Mucosa of stomach (tissue), 1 donor: ENCODE data around the gene MROH9.

ENCODE experiments used
- H3K27me3 ChIP-seq: one replicate; pipeline ENCODE4 v1.7.0; 2013; ENCODE audit warnings: mild to moderate bottlenecking, low read length; ENCODE audit not compliant: control insufficient read depth, insufficient read depth
- H3K36me3 ChIP-seq: one replicate; pipeline ENCODE4 v1.7.0; 2013; ENCODE audit warnings: low read length; ENCODE audit not compliant: control insufficient read depth, insufficient read depth
- H3K4me1 ChIP-seq: one replicate; pipeline ENCODE4 v1.7.0; 2013; ENCODE audit warnings: mild to moderate bottlenecking, low read length; ENCODE audit not compliant: control insufficient read depth, insufficient read depth
- H3K4me3 ChIP-seq: one replicate; pipeline ENCODE4 v1.7.0; 2013; ENCODE audit warnings: low read length
- H3K9ac ChIP-seq: one replicate; pipeline ENCODE4 v1.7.0; 2013; ENCODE audit warnings: mild to moderate bottlenecking, low read length, moderate library complexity
- H3K9me3 ChIP-seq: one replicate; pipeline ENCODE4 v1.7.0; 2013; ENCODE audit warnings: mild to moderate bottlenecking, low read length, moderate library complexity; ENCODE audit not compliant: control insufficient read depth
- donor health status: Pancreatic carcinoma.

The MROH9 gene

DNA sequence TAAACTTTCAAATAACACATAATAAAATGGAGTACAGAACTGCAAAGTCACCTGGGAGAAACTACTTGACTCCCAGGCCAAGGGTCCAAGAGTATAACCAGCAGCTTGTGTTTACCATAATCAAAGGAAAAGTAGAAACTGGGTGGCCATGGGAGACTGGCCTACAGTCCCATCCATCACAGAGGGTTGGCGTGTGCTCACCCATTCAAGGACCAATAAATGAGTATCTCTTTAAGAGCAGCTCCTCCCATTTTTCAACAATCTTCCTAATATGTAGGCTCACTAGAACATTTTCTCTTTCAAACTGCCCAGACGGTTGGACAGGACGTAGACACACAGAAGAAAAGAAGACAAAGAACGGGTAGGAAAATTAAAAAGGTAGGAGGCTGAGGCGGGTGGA, 155.3 kb downstream of the MROH9 start, which contains the start of gene FMO3:
Gene FMO3, plus strand, starts transcription at position 302 of the 400 bp plus-strand sequence. CDS start 1,754 bp downstream, outside the sequence.
- Histone ChIP-seq H3K27me3 (no peaks in the 10 kb centered on the region), H3K9me3 (no peaks in the 10 kb centered on the region), H3K4me3 (no peak within 1 kb of the TSS), H3K4me1 (peaks cover 4% of the 10 kb centered on the region), H3K9ac (no peak within 1 kb of the TSS), H3K36me3 (no peaks in the 10 kb centered on the region)

- Histone ChIP-seq H3K4me1 (no peaks in the 10 kb centered on the region), H3K9me3 (no peaks in the 10 kb centered on the region), H3K4me3 (no peak overlapping the region), H3K9ac (no peak overlapping the region), H3K36me3 (no peaks in the 10 kb centered on the region), H3K27me3 (no peaks in the 10 kb centered on the region)
Measured at GRCh38 chr1:171103862-171104261, 168.5 kb downstream of the MROH9 start.

GRCh38 chr1:171107262-171107940, 172.1 kb downstream of the MROH9 start:
- H3K36me3 ChIP-seq: no peaks in the 10 kb centered on the region
- H3K27me3 ChIP-seq: no peaks in the 10 kb centered on the region
- H3K9me3 ChIP-seq: no peaks in the 10 kb centered on the region
- no peak overlapping the region for H3K9ac ChIP-seq
- no peaks in the 10 kb centered on the region for H3K4me1 ChIP-seq
- H3K4me3 ChIP-seq: no peak overlapping the region

GRCh38 chr1:171107969-171108368, 172.6 kb downstream of the MROH9 start:
- no peaks in the 10 kb centered on the region for H3K36me3 ChIP-seq
- no peaks in the 10 kb centered on the region for H3K27me3 ChIP-seq
- no peaks in the 10 kb centered on the region for H3K9me3 ChIP-seq
- no peak overlapping the region for H3K4me3 ChIP-seq
- no peak overlapping the region for H3K9ac ChIP-seq
- H3K4me1 ChIP-seq: no peaks in the 10 kb centered on the region

DNA sequence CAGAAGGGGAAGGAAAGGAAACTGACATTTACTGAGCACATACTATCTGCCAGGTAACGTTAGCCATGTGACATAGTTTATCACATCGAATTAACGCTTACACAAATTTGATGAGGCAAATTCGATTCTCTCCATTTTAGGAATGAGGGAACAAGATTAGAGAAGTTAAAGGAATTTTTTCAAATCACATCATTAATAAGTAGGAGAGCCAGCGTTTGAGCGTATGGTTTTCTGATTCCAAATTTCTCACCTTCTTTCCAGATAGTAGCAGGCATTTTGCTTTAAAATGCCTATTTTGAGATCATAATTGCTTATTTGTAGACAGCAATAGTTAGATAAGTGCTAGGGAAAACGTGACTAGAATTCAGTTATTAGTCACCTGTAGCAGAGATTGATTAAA, 174.6 kb downstream of the MROH9 start:
- H3K9ac ChIP-seq: no peak overlapping the region
- no peaks in the 10 kb centered on the region for H3K9me3 ChIP-seq
- no peaks in the 10 kb centered on the region for H3K27me3 ChIP-seq
- H3K4me1 ChIP-seq: no peaks in the 10 kb centered on the region
- H3K4me3 ChIP-seq: no peak overlapping the region
- no peaks in the 10 kb centered on the region for H3K36me3 ChIP-seq

DNA sequence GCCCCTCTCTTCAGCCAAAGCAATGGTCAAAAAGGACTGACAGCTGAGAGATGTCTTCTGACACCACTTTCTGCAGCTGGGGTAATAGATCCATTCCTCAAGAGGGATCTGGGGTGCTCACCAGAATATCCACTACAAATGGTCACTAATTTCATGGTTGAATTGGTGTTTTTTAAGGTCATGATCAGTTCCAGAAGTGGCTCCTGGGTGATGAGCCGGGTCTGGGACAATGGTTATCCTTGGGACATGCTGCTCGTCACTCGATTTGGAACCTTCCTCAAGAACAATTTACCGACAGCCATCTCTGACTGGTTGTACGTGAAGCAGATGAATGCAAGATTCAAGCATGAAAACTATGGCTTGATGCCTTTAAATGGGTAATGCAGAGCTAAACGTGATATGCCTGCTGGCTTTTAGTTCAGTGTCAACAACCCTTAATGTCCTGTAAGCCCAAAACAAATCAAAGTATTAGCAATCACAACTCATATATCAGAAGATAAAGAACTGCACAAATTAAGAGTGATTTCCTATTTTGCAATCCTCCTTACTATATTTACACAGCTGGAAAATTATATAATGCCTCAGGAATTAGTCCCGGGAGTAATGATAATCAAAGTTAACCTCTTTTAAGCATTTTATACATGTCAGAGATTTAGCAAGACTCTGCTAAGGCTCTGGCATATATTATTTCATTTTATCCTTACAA, 175.4 kb downstream of the MROH9 start:
- no peak overlapping the region for H3K9ac ChIP-seq
- H3K9me3 ChIP-seq: no peaks in the 10 kb centered on the region
- H3K27me3 ChIP-seq: no peaks in the 10 kb centered on the region
- H3K4me3 ChIP-seq: no peak overlapping the region
- no peaks in the 10 kb centered on the region for H3K4me1 ChIP-seq
- H3K36me3 ChIP-seq: no peaks in the 10 kb centered on the region

DNA sequence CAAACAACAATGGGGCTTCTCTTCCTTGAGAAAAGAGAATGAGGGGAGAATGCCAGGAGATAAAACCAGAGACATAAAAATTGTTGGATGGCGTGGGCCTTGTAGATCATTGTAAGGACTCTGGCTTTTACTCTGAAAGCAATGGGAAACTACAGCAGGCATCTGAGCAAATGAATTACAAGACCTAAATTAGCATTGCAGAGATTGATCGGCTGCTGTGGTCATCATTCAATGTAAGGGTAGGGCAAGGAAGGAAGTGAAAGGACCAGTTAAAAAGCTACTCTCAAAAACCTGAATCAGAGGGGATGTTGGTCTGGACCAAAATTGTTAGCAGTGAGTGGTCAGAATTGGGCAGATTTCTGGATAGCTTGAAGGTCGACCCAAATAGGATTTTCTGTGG, 176.8 kb downstream of the MROH9 start:
- H3K4me3 ChIP-seq: no peak overlapping the region
- no peaks in the 10 kb centered on the region for H3K4me1 ChIP-seq
- no peaks in the 10 kb centered on the region for H3K27me3 ChIP-seq

GRCh38 chr1:171113382-171113781, 178.0 kb downstream of the MROH9 start:
- no peaks in the 10 kb centered on the region for H3K36me3 ChIP-seq
- no peaks in the 10 kb centered on the region for H3K4me1 ChIP-seq
- no peak overlapping the region for H3K4me3 ChIP-seq
- no peak overlapping the region for H3K9ac ChIP-seq
- H3K27me3 ChIP-seq: no peaks in the 10 kb centered on the region
- H3K9me3 ChIP-seq: no peaks in the 10 kb centered on the region

More for the DNA sequence above, 176.8 kb downstream of the MROH9 start:
- H3K9ac ChIP-seq: no peak overlapping the region
- H3K9me3 ChIP-seq: no peaks in the 10 kb centered on the region
- no peaks in the 10 kb centered on the region for H3K36me3 ChIP-seq
